GM20000 (cell line): ENCODE data around the gene EBF4.

Experiments used
- DNase-seq: peaks from one replicate; pipeline ENCODE4 v3.0.0; 2012; ENCODE audit warnings: low spot score
- CTCF ChIP-seq: IDR thresholded peaks from 2 replicates; pipeline ENCODE4 v1.5.1; 2012; ENCODE audit warnings: mild to moderate bottlenecking, control low read depth; ENCODE audit errors: extremely low read depth, missing control alignments

The EBF4 gene

GRCh38 chr20:2799271-2799670, 106.7 kb downstream of the EBF4 start:
- TF ChIP-seq CTCF, result no peak
- DNase-seq, result no peak

- peak; percentile 67 for DNase-seq
- no peak for TF ChIP-seq CTCF
These were observed 107.3 kb downstream of the EBF4 start for GRCh38 chr20:2799688-2800520.

GRCh38 chr20:2800521-2801285, 108.1 kb downstream of the EBF4 start, which contains the start of gene CPXM1:
Gene CPXM1 (minus strand): TSS chr20:2800627. CDS start chr20:2800572, 55 bp downstream.
- peak; percentile 77 for DNase-seq
- no peak for TF ChIP-seq CTCF

GRCh38 chr20:2801286-2801728, 108.7 kb downstream of the EBF4 start:
- DNase-seq, result no peak
- TF ChIP-seq CTCF, result no peak

GRCh38 chr20:2804041-2804828, 111.7 kb downstream of the EBF4 start:
- DNase-seq, result no peak
- no peak for TF ChIP-seq CTCF

- DNase-seq, result no peak
- no peak for TF ChIP-seq CTCF
These were observed 112.5 kb downstream of the EBF4 start for GRCh38 chr20:2804852-2805688.
